Colonic mucosa (tissue), 4 donors: ENCODE data around the gene WNT8A. TPM values are rescaled to one million over a fixed set of nuclear protein-coding genes. Genes with fewer than 3 reads are reported as not detected.
"Not testable (repeated sequence)": the region's sequence is repeated elsewhere in the genome, so short reads cannot be mapped to it uniquely, and the experiment has no call there.

Experiments used
- DNase-seq: peaks from one replicate; pipeline ENCODE4 v3.0.0-alpha.2; 2020
- H3K27ac ChIP-seq: fragments of 200-600 bp; one replicate; pipeline ENCODE4 v1.8.0; 2021
- H3K27me3 ChIP-seq: fragments of 200-600 bp; one replicate; pipeline ENCODE4 v1.8.0; 2021
- H3K36me3 ChIP-seq: fragments of 200-600 bp; one replicate; pipeline ENCODE4 v1.8.0; 2021
- H3K4me1 ChIP-seq: fragments of 200-600 bp; one replicate; pipeline ENCODE4 v1.8.0; 2021; ENCODE audit warnings: mild to moderate bottlenecking
- H3K4me3 ChIP-seq: fragments of 200-600 bp; one replicate; pipeline ENCODE4 v1.8.0; 2021
- H3K9ac ChIP-seq, 2 donors: one replicate each; pipeline ENCODE4 v1.7.0; 2013; ENCODE audit warnings: control low read depth in 2 of 2, low read depth in 2 of 2, low read length in 2 of 2
- H3K9me3 ChIP-seq: fragments of 200-600 bp; one replicate; pipeline ENCODE4 v1.8.0; 2021
- intact Hi-C: fragments of 100-400 bp; cut with DNase I; formaldehyde crosslinking; loops from one replicate; pipeline ENCODE4 v1.14.1; 2022
- total RNA-seq, 2 donors: library from RNA; stranded (reverse); fragmentation: NEBNext Ultra II Directional in 1 of 2; extraction: Animal tissue kit (Norgen Biotek cat#: 25700) in 1 of 2; gene quantifications; one replicate each; pipeline ENCODE4 v1.2.1, GENCODE V29; 2021
- TF ChIP-seq, protein P1 (sequence below): fragments of 200-600 bp; IDR thresholded peaks from one replicate; pipeline ENCODE4 v1.8.0; 2022; ENCODE audit warnings: antibody characterized with exemption, mild to moderate bottlenecking
- donor health status: healthy.
- donor health status: DM: no; HTN: no; CAD: no.
- donor health status: DM: no; HTN: no; CAD: no.

WNT8A gene
- total RNA-seq, 2 donors from 2014 or later, result not detected

DNA sequence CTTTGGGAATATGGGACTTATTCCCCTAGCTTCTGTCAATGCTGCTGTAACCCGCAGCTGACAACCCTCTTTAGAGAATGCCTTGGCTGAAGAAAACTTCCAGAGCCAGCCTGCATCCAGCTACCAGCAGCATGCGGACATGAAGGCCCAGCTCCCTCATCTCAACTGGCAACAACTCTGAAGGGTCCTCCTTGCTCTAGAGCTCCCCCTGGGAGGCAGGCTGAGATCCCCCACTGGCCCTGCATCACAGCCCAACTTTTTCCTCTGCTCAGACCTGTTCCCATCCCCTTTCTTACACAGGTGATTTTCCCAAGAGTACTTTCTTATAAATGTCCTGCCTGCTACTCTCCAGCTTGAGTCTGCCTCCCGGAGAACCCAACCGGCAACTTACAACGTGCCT is 18.7 kb upstream of the WNT8A start:
- Histone ChIP-seq H3K9ac (no peak overlapping the region), H3K4me1 (no peaks in the 10 kb centered on the region), H3K9me3 (no peaks in the 10 kb centered on the region), H3K27me3 (no peaks in the 10 kb centered on the region), H3K4me3 (no peak overlapping the region), H3K36me3 (no peaks in the 10 kb centered on the region), H3K27ac (no peak overlapping the region)
- DNase-seq, result no peak
- TF ChIP-seq, protein P1, sequence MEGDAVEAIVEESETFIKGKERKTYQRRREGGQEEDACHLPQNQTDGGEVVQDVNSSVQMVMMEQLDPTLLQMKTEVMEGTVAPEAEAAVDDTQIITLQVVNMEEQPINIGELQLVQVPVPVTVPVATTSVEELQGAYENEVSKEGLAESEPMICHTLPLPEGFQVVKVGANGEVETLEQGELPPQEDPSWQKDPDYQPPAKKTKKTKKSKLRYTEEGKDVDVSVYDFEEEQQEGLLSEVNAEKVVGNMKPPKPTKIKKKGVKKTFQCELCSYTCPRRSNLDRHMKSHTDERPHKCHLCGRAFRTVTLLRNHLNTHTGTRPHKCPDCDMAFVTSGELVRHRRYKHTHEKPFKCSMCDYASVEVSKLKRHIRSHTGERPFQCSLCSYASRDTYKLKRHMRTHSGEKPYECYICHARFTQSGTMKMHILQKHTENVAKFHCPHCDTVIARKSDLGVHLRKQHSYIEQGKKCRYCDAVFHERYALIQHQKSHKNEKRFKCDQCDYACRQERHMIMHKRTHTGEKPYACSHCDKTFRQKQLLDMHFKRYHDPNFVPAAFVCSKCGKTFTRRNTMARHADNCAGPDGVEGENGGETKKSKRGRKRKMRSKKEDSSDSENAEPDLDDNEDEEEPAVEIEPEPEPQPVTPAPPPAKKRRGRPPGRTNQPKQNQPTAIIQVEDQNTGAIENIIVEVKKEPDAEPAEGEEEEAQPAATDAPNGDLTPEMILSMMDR, result no peak
- intact Hi-C loops, result loop anchor here (10.0 kb wide), 1 partner anchor 440 kb away; no protein-coding TSS in a partner anchor

DNA sequence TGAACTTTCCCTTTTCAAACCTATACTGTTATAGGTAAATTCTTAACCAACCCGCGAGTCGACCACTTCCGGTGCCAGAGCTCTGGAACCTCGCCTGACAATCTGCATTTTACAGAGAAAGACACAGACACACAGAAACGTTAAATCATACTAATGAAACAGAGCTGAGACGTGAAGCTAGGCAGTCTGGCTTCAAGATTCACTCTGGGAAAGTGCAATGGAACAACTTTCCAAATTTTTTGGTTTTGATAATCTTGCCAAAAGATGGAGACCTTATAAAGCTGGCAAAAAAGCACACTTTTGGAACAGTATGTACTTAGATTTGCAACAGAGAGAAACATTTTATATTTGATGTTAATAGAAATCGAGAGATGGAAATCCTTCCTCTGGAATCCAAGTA is 15.9 kb upstream of the WNT8A start:
- intact Hi-C loops, result loop anchor here (2.0 to 10.0 kb wide), 2 partner anchors 29 to 443 kb away; no protein-coding TSS in a partner anchor
- H3K27ac ChIP-seq, result no peak overlapping the region
- no peaks in the 10 kb centered on the region for H3K4me1 ChIP-seq
- no peaks in the 10 kb centered on the region for H3K36me3 ChIP-seq
- H3K9ac ChIP-seq, result no peak overlapping the region
- no peak overlapping the region for H3K4me3 ChIP-seq
- TF ChIP-seq, protein P1, result no peak
- no peaks in the 10 kb centered on the region for H3K27me3 ChIP-seq
- DNase-seq, result no peak
- H3K9me3 ChIP-seq, result no peaks in the 10 kb centered on the region

DNA sequence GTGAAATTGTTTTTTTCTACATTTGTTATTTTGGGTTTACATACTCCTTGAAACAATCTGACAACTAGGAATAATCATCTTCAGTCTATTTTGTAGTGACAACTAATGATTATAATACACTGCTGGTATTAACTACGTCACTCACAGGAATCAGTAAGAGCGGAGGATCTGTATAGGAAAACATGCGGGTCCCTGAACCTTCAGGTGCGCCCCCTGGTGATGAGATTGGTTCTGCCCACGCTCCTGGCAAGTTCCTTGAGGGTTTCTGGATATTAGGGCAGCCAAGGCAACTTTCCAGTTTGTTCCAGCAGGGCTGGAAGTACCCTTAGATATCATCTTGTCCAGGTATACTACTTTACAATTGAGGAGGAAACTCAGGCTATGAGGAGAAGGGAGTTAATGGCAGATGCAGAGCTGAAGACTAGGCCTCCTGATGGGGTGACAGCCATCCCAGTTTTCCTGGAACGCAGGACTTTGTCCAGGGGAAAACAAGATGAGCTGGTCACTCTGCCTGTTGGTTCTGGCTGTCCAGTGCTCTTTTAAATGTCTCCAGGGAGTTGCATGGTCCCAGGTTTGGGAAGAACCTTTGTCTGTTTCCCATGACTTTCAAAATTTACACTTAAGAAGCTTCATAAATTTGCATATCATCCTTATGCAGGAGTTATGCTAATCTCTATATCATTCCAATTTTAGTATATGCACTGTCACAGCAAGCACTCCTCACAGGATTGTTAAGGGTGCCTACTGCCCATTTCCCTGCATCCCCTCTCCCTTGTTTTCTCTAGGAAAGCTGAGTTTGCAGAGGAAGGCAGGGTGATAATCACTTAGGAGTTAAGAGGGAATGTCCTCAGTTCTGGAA is 14.9 kb upstream of the WNT8A start:
- Histone ChIP-seq H3K27me3 (no peaks in the 10 kb centered on the region), H3K9me3 (no peaks in the 10 kb centered on the region), H3K9ac (no peak overlapping the region), H3K36me3 (no peaks in the 10 kb centered on the region), H3K4me1 (no peaks in the 10 kb centered on the region), H3K4me3 (no peak overlapping the region), H3K27ac (no peak overlapping the region)
- intact Hi-C loops, result loop anchor here (2.0 to 10.0 kb wide), 2 partner anchors 30 to 444 kb away; no protein-coding TSS in a partner anchor
- DNase-seq, result peak; percentile 76
- TF ChIP-seq, protein P1, result peak; percentile 71

GRCh38 chr5:138070026-138070425 is 13.8 kb upstream of the WNT8A start:
- DNase-seq, H3K27ac ChIP-seq, H3K9me3 ChIP-seq, H3K4me1 ChIP-seq, intact Hi-C loops, H3K36me3 ChIP-seq, H3K4me3 ChIP-seq, H3K27me3 ChIP-seq, H3K9ac ChIP-seq: not testable (repeated sequence)

DNA sequence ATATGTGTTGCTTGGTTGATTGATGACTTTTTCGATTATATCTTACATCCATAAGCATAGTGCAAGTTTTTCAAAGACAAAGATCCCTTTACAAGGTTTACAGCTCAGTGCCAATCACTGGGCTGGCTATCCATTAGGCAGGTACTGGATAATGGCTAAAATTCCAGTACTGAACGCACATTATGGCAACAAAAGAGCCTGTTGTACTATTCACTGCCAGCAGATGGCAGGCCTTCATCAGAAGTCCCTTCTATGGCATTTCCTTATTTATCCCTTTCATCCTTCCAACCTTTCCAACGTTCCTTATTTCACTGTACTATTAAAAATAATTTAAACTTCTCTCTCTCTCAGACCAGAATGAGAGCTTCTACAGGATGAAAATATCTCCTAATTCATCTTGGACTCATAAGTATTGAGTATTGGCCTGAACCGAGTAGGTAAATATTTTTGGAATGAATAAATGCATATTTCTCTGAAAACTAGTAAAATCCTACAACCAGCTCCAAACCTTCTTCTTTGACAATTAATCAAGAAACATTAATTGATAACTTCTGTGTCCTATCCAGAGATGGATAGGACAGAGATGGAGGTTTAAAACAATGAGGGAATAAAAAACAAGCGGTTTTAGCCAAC is 6.7 kb upstream of the WNT8A start:
- Histone ChIP-seq H3K36me3 (no peaks in the 10 kb centered on the region), H3K9ac (no peak overlapping the region), H3K4me1 (no peaks in the 10 kb centered on the region), H3K9me3 (no peaks in the 10 kb centered on the region), H3K4me3 (no peak overlapping the region), H3K27ac (no peak overlapping the region), H3K27me3 (no peaks in the 10 kb centered on the region)
- intact Hi-C loops, result no loop called here
- DNase-seq, result peak; percentile 67
- TF ChIP-seq, protein P1, result peak; percentile 53
